Activated naive CD4-positive, alpha-beta T cell treated with anti-CD3 and anti-CD28 coated beads, Interleukin-2, amount 50 U/mL, for 24 hours (primary cell): ENCODE data around the gene MAN1C1.
"Not testable (repeated sequence)": the region's sequence is repeated elsewhere in the genome, so short reads cannot be mapped to it uniquely, and the experiment has no call there.

Source experiments
- H3K27ac Mint-ChIP-seq: one replicate; pipeline ENCODE4 v1.8.0; 2021; ENCODE audit warnings: mild to moderate bottlenecking, mixed read lengths
- H3K27me3 Mint-ChIP-seq: one replicate; pipeline ENCODE4 v1.8.0; 2021; ENCODE audit warnings: mixed read lengths
- H3K36me3 Mint-ChIP-seq: one replicate; pipeline ENCODE4 v1.8.0; 2021; ENCODE audit warnings: mixed read lengths
- H3K4me1 Mint-ChIP-seq: one replicate; pipeline ENCODE4 v1.8.0; 2021; ENCODE audit warnings: mixed read lengths
- H3K4me3 Mint-ChIP-seq: one replicate; pipeline ENCODE4 v1.8.0; 2021; ENCODE audit warnings: mild to moderate bottlenecking, mixed read lengths
- H3K9me3 Mint-ChIP-seq: one replicate; pipeline ENCODE4 v1.8.0; 2021; ENCODE audit warnings: mixed read lengths

Gene MAN1C1

DNA sequence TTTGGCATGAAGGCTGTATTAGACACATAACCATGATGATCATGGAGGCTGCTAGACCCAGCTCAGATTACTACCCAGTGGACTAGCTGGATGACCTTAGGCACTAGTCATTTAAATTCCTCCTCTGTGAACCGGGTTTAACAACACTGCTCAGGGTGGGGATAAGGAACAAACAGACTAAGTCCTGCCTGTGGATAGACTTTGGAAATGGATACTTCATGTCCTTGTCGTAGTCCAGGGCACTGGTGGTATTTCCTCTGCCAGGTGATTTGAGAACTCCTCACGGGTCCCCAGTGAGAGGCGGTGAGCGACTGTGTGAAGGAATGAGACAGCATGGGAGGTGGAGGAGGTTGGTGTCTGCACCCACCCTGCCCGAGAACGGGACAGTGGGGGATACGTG is 110.5 kb downstream of the MAN1C1 start:
- Mint-ChIP-seq H3K27me3 (no peaks in the 10 kb centered on the region), H3K27ac (peak overlapping the region; percentile 87), H3K4me3 (no peak overlapping the region), H3K36me3 (peaks cover 2% of the 10 kb centered on the region), H3K9me3 (no peaks in the 10 kb centered on the region), H3K4me1 (peaks cover 93% of the 10 kb centered on the region)

DNA sequence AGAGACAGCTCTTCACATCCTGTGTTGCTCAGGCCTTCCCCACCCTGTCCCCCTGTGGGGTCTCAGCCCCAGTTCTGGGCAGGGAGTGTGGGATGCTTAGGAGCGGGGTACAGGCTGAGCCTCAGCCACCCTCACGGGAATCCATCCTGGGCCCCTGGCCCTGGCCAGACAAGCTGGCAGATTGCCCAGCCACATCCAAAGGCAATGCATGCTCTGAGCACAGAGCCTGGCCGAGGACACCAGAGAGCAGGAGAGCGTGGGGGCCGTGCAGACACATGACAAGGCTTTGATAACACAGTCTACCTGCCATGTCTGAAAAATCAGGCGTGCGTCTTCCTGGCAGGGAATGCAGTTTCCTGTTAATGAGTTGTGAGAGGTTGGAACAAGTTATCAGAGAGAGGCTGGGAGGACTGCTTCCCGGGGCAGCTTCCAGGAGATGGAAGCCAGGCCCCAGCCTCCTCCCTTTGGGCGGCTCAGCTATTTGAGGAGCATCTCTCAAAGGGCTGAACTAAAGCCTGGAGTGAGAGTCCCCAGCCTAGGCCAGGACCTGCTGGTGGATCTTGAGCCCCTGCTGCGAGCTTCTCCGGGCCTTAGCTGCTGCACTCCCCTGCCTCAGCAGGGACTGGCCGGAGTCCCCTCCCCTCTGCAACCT is 111.2 kb downstream of the MAN1C1 start:
- no peak overlapping the region for H3K4me3 Mint-ChIP-seq
- peaks cover 2% of the 10 kb centered on the region for H3K36me3 Mint-ChIP-seq
- peak overlapping the region; percentile 55 for H3K27ac Mint-ChIP-seq
- no peaks in the 10 kb centered on the region for H3K9me3 Mint-ChIP-seq
- H3K27me3 Mint-ChIP-seq: no peaks in the 10 kb centered on the region
- H3K4me1 Mint-ChIP-seq: peaks cover 91% of the 10 kb centered on the region

GRCh38 chr1:25728301-25728935 is 111.8 kb downstream of the MAN1C1 start:
- H3K4me1 Mint-ChIP-seq: peaks cover 91% of the 10 kb centered on the region
- peak overlapping the region; percentile 55 for H3K27ac Mint-ChIP-seq
- no peaks in the 10 kb centered on the region for H3K9me3 Mint-ChIP-seq
- H3K36me3 Mint-ChIP-seq: peaks cover 4% of the 10 kb centered on the region
- no peaks in the 10 kb centered on the region for H3K27me3 Mint-ChIP-seq
- H3K4me3 Mint-ChIP-seq: no peak overlapping the region

DNA sequence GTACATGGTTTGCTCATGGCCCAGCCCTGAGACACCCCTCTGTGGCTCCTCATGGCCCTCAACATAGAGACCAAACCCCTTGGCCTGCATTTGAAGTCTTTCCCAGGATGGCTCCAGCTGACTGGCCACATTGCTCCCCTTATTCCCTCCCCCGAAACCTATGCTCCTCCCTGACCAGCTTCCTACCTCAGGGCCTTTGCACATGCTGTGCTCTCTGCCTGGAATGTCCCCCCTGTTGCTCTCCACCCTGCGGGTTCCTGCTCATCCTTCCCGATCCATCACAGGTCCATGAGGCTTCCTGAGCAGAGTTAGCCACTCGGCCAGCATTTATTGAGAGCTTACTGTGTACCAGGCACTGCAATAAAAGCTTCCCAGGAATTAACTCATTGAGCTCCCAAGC is 112.5 kb downstream of the MAN1C1 start:
- Mint-ChIP-seq H3K27ac (peak overlapping the region; percentile 23), H3K4me3 (no peak overlapping the region), H3K9me3 (no peaks in the 10 kb centered on the region), H3K4me1 (peaks cover 89% of the 10 kb centered on the region), H3K27me3 (no peaks in the 10 kb centered on the region), H3K36me3 (peaks cover 5% of the 10 kb centered on the region)

GRCh38 chr1:25729790-25730644 is 113.4 kb downstream of the MAN1C1 start:
- Mint-ChIP-seq H3K27me3 (no peaks in the 10 kb centered on the region), H3K27ac (peak overlapping the region; percentile 51), H3K36me3 (peaks cover 5% of the 10 kb centered on the region), H3K9me3 (no peaks in the 10 kb centered on the region), H3K4me1 (peaks cover 86% of the 10 kb centered on the region), H3K4me3 (peak overlapping the region; percentile 36)

GRCh38 chr1:25731148-25731547 is 114.6 kb downstream of the MAN1C1 start:
- Mint-ChIP-seq H3K36me3 (peaks cover 5% of the 10 kb centered on the region), H3K9me3 (no peaks in the 10 kb centered on the region), H3K27me3 (no peaks in the 10 kb centered on the region), H3K4me1 (peaks cover 84% of the 10 kb centered on the region), H3K4me3 (peak overlapping the region; percentile 3), H3K27ac (peak overlapping the region; percentile 59)

DNA sequence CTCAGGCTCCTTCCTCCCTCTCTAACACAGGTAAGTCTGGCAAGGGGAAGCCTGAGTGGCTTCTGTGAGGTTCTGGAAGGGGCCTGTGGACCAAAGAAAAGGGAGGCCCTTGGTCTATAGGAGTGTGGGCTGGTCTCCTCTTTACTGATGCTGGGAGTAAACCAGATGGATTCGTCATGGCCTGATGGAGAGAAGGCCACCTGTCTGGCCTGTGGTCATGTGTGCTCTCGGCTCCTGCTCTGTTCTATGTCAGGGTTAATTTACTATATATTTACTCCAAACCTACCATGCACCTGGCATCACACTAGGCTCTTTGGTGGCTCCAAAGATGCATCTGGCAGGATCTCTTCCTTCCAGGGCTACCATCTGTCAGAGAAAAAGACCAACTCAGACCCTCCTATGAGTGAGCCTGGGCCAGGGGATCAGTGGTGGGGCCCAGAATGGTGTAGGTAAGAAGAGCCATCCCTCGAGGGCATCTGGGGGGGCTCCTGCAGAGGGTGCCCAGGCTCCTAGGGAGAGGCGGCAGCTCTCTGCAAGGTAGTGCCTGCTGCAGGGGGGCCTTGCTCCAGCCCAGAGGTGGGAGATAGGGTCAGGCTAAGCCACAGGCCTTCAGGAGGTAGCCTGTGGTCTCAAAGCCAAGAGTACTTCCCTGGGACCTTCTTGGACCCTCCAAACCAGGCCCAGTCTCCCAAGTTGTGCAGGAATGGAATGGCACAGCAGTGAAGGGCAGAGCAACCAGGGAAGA is 115.2 kb downstream of the MAN1C1 start:
- peaks cover 84% of the 10 kb centered on the region for H3K4me1 Mint-ChIP-seq
- peak overlapping the region; percentile 1 for H3K27ac Mint-ChIP-seq

GRCh38 chr1:25732821-25733220 is 116.2 kb downstream of the MAN1C1 start:
- Mint-ChIP-seq H3K4me3 (no peak overlapping the region), H3K4me1 (peaks cover 82% of the 10 kb centered on the region), H3K36me3 (peaks cover 8% of the 10 kb centered on the region), H3K27ac (peak overlapping the region; percentile 81), H3K27me3 (no peaks in the 10 kb centered on the region), H3K9me3 (no peaks in the 10 kb centered on the region)

More for the DNA sequence above, 115.2 kb downstream of the MAN1C1 start:
- Mint-ChIP-seq H3K36me3 (peaks cover 5% of the 10 kb centered on the region), H3K9me3 (no peaks in the 10 kb centered on the region), H3K4me3 (no peak overlapping the region), H3K27me3 (no peaks in the 10 kb centered on the region)

GRCh38 chr1:25733271-25733670 is 116.7 kb downstream of the MAN1C1 start:
- H3K4me3 Mint-ChIP-seq: no peak overlapping the region
- peaks cover 8% of the 10 kb centered on the region for H3K36me3 Mint-ChIP-seq
- H3K9me3 Mint-ChIP-seq: no peaks in the 10 kb centered on the region
- H3K4me1 Mint-ChIP-seq: peaks cover 82% of the 10 kb centered on the region
- H3K27me3 Mint-ChIP-seq: no peaks in the 10 kb centered on the region
- H3K27ac Mint-ChIP-seq: peak overlapping the region; percentile 81

- not testable (repeated sequence) for H3K9me3 Mint-ChIP-seq, H3K27me3 Mint-ChIP-seq, H3K27ac Mint-ChIP-seq, H3K4me3 Mint-ChIP-seq, H3K36me3 Mint-ChIP-seq
- H3K4me1 Mint-ChIP-seq: peaks cover 81% of the 10 kb centered on the region
Measured at GRCh38 chr1:25734991-25735390, 118.4 kb downstream of the MAN1C1 start.

GRCh38 chr1:25735956-25736529 is 119.5 kb downstream of the MAN1C1 start:
- H3K27ac Mint-ChIP-seq: peak overlapping the region; percentile 30
- H3K4me1 Mint-ChIP-seq: peaks cover 79% of the 10 kb centered on the region
- H3K4me3 Mint-ChIP-seq: no peak overlapping the region
- H3K36me3 Mint-ChIP-seq: peaks cover 10% of the 10 kb centered on the region
- no peaks in the 10 kb centered on the region for H3K9me3 Mint-ChIP-seq
- H3K27me3 Mint-ChIP-seq: no peaks in the 10 kb centered on the region

- Mint-ChIP-seq H3K9me3 (no peaks in the 10 kb centered on the region), H3K27ac (peak overlapping the region; percentile 77), H3K27me3 (no peaks in the 10 kb centered on the region), H3K4me1 (peaks cover 79% of the 10 kb centered on the region), H3K4me3 (no peak overlapping the region), H3K36me3 (peaks cover 14% of the 10 kb centered on the region)
Measured at GRCh38 chr1:25737130-25737529, 120.5 kb downstream of the MAN1C1 start.

GRCh38 chr1:25738499-25738898 is 121.9 kb downstream of the MAN1C1 start:
- H3K9me3 Mint-ChIP-seq: no peaks in the 10 kb centered on the region
- no peak overlapping the region for H3K27ac Mint-ChIP-seq
- H3K4me1 Mint-ChIP-seq: peaks cover 81% of the 10 kb centered on the region

DNA sequence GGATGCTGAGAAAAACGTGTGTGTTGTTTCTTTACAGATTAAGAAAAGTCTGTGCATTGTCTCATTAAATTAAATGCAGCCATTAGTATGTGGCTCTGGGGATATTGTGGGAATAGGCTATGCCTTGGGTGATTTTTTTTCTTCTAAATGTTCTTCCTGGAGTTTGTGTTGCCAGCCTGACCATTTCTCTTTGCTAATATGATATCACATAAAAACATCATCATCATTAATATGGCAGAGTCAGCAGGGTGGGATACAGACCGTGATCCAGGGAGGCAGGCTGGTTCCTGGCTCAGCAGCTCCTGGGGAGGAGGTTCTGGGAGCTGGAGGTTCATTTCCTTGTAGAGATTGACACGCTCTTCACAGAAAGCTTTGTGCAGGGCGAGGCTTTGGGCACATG is 122.8 kb downstream of the MAN1C1 start:
- H3K27me3 Mint-ChIP-seq: no peaks in the 10 kb centered on the region
- H3K9me3 Mint-ChIP-seq: no peaks in the 10 kb centered on the region
- H3K27ac Mint-ChIP-seq: peak overlapping the region; percentile 59
- peaks cover 11% of the 10 kb centered on the region for H3K36me3 Mint-ChIP-seq
- peaks cover 82% of the 10 kb centered on the region for H3K4me1 Mint-ChIP-seq
- no peak overlapping the region for H3K4me3 Mint-ChIP-seq

More at GRCh38 chr1:25738499-25738898, 121.9 kb downstream of the MAN1C1 start:
- H3K4me3 Mint-ChIP-seq: no peak overlapping the region
- peaks cover 11% of the 10 kb centered on the region for H3K36me3 Mint-ChIP-seq
- H3K27me3 Mint-ChIP-seq: no peaks in the 10 kb centered on the region

DNA sequence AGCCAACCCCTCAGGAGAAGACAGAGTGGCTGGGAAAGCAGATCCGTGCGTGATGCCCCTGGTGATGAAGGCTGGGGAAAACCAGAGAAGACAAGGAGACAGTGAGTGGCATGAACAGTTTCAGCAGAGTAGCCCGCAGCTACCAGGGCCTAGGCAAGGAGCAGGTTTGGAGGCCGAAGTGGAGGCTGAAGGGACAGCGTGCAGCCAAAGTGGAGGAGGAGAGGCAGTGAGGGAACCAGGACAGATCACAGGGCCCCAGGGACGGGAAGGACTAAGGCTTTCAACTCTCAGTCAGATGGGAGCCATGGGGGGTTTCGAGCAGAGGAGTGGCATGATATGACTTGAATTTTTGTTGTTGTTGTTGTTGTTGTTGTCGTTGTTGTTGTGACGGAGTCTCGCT is 123.5 kb downstream of the MAN1C1 start:
- H3K27ac Mint-ChIP-seq: peak overlapping the region; percentile 68
- H3K4me1 Mint-ChIP-seq: peaks cover 82% of the 10 kb centered on the region
- H3K4me3 Mint-ChIP-seq: peak overlapping the region; percentile 43
- H3K9me3 Mint-ChIP-seq: no peaks in the 10 kb centered on the region
- peaks cover 11% of the 10 kb centered on the region for H3K36me3 Mint-ChIP-seq
- no peaks in the 10 kb centered on the region for H3K27me3 Mint-ChIP-seq
